ENCODE results near the gene PPIP5K1.

The PPIP5K1 gene

DNA sequence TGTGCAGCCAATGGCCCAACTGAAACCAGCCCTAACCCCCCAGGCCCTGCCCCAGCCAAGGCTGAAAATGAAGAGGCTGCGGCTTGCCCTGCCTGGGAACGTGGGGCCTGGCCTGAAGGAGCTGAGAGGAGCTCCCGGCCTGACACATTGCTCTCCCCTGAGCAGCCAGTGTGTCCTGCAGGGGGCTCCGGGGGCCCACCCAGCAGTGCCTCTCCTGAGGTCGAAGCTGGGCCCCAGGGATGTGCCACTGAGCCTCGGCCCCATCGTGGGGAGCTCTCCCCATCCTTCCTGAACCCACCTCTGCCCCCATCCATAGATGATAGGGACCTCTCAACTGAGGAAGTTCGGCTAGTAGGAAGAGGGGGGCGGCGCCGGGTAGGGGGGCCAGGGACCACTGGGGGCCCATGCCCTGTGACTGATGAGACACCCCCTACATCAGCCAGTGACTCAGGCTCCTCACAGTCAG is 61.4 kb downstream of the PPIP5K1 start:
- no peak for DNase-seq (ENCODE audit: extremely low read depth, low read depth)
- no peak overlapping the region for H3K4me3 ChIP-seq (replicated peaks; ENCODE audit: low read depth, low read length)
- TF ChIP-seq, protein P1, sequence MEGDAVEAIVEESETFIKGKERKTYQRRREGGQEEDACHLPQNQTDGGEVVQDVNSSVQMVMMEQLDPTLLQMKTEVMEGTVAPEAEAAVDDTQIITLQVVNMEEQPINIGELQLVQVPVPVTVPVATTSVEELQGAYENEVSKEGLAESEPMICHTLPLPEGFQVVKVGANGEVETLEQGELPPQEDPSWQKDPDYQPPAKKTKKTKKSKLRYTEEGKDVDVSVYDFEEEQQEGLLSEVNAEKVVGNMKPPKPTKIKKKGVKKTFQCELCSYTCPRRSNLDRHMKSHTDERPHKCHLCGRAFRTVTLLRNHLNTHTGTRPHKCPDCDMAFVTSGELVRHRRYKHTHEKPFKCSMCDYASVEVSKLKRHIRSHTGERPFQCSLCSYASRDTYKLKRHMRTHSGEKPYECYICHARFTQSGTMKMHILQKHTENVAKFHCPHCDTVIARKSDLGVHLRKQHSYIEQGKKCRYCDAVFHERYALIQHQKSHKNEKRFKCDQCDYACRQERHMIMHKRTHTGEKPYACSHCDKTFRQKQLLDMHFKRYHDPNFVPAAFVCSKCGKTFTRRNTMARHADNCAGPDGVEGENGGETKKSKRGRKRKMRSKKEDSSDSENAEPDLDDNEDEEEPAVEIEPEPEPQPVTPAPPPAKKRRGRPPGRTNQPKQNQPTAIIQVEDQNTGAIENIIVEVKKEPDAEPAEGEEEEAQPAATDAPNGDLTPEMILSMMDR (IDR thresholded peaks at IDR 0.05; ENCODE audit: low read depth, low read length, missing control alignments), result no peak

DNA sequence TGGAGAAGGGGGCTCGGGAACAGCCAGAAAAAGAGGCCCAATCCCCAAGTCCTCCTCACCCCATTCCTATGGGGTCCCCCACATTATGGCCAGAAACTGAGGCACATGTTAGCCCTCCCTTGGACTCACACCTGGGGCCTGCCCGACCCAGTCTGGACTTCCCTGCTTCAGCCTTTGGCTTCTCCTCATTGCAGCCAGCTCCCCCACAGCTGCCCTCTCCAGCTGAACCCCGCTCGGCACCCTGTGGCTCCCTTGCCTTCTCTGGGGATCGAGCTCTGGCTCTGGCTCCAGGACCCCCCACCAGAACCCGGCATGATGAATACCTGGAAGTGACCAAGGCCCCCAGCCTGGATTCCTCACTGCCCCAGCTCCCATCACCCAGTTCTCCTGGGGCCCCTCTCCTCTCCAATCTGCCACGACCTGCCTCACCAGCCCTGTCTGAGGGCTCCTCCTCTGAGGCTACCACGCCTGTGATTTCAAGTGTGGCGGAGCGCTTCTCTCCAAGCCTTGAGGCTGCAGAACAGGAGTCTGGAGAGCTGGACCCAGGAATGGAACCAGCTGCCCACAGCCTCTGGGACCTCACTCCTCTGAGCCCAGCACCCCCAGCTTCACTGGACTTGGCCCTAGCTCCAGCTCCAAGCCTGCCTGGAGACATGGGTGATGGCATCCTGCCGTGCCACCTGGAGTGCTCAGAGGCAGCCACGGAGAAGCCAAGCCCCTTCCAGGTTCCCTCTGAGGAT is 62.0 kb downstream of the PPIP5K1 start:
- H3K4me3 ChIP-seq (replicated peaks; ENCODE audit: low read depth, low read length), result no peak overlapping the region
- TF ChIP-seq, protein P1 (IDR thresholded peaks at IDR 0.05; ENCODE audit: low read depth, low read length, missing control alignments), result no peak
- no peak for DNase-seq (ENCODE audit: extremely low read depth, low read depth)

DNA sequence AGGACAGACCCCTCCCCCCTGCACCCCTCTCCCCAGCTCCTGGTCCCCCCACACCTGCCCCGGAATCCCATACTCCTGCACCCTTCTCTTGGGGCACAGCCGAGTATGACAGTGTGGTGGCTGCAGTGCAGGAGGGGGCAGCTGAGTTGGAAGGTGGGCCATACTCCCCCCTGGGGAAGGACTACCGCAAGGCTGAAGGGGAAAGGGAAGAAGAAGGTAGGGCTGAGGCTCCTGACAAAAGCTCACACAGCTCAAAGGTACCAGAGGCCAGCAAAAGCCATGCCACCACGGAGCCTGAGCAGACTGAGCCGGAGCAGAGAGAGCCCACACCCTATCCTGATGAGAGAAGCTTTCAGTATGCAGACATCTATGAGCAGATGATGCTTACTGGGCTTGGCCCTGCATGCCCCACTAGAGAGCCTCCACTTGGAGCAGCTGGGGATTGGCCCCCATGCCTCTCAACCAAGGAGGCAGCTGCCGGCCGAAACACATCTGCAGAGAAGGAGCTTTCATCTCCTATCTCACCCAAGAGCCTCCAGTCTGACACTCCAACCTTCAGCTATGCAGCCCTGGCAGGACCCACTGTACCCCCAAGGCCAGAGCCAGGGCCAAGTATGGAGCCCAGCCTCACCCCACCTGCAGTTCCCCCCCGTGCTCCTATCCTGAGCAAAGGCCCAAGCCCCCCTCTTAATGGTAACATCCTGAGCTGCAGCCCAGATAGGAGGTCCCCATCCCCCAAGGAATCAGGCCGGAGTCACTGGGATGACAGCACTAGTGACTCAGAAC is 62.8 kb downstream of the PPIP5K1 start:
- no peak for DNase-seq (ENCODE audit: extremely low read depth, low read depth)
- TF ChIP-seq, protein P1 (IDR thresholded peaks at IDR 0.05; ENCODE audit: low read depth, low read length, missing control alignments), result no peak
- no peak overlapping the region for H3K4me3 ChIP-seq (replicated peaks; ENCODE audit: low read depth, low read length)

DNA sequence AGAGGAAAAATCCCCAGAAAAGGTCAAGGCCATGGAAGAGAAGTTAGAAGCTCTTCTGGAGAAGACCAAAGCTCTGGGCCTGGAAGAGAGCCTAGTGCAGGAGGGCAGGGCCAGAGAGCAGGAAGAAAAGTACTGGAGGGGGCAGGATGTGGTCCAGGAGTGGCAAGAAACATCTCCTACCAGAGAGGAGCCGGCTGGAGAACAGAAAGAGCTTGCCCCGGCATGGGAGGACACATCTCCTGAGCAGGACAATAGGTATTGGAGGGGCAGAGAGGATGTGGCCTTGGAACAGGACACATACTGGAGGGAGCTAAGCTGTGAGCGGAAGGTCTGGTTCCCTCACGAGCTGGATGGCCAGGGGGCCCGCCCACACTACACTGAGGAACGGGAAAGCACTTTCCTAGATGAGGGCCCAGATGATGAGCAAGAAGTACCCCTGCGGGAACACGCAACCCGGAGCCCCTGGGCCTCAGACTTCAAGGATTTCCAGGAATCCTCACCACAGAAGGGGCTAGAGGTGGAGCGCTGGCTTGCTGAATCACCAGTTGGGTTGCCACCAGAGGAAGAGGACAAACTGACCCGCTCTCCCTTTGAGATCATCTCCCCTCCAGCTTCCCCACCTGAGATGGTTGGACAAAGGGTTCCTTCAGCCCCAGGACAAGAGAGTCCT is 63.6 kb downstream of the PPIP5K1 start:
- no peak for DNase-seq (ENCODE audit: extremely low read depth, low read depth)
- TF ChIP-seq, protein P1 (IDR thresholded peaks at IDR 0.05; ENCODE audit: low read depth, low read length, missing control alignments), result no peak
- H3K4me3 ChIP-seq (replicated peaks; ENCODE audit: low read depth, low read length), result no peak overlapping the region

DNA sequence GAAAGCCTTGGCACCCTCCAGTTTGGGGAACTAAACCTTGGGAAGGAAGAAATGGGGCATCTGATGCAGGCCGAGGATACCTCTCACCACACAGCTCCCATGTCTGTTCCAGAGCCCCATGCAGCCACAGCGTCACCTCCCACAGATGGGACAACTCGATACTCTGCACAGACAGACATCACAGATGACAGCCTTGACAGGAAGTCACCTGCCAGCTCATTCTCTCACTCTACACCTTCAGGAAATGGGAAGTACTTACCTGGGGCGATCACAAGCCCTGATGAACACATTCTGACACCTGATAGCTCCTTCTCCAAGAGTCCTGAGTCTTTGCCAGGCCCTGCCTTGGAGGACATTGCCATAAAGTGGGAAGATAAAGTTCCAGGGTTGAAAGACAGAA is 64.9 kb downstream of the PPIP5K1 start:
- no peak for DNase-seq (ENCODE audit: extremely low read depth, low read depth)
- H3K4me3 ChIP-seq (replicated peaks; ENCODE audit: low read depth, low read length), result no peak overlapping the region
- TF ChIP-seq, protein P1 (IDR thresholded peaks at IDR 0.05; ENCODE audit: low read depth, low read length, missing control alignments), result no peak

DNA sequence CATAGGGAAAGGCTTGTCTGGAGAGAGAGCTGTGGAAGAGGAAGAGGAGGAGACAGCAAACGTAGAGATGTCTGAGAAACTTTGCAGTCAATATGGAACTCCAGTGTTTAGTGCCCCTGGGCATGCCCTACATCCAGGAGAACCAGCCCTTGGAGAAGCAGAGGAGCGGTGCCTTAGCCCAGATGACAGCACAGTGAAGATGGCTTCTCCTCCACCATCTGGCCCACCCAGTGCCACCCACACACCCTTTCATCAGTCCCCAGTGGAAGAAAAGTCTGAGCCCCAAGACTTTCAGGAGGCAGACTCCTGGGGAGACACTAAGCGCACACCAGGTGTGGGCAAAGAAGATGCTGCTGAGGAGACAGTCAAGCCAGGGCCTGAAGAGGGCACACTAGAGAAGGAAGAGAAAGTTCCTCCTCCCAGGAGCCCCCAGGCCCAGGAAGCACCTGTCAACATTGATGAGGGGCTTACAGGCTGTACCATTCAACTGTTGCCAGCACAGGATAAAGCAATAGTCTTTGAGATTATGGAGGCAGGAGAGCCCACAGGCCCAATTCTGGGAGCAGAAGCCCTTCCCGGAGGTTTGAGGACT is 65.7 kb downstream of the PPIP5K1 start:
- H3K4me3 ChIP-seq (replicated peaks; ENCODE audit: low read depth, low read length), result no peak overlapping the region
- DNase-seq (ENCODE audit: extremely low read depth, low read depth), result no peak
- TF ChIP-seq, protein P1 (IDR thresholded peaks at IDR 0.05; ENCODE audit: low read depth, low read length, missing control alignments), result no peak
